Measurements from ENCODE around the gene ERMARD.

ERMARD gene

GRCh38 chr6:169810066-169810989 is 58.9 kb downstream of the ERMARD start:
- Histone ChIP-seq H3K9ac (ENCODE audit: low read length) (no peak overlapping the region), H3K27ac (ENCODE audit: low read length) (no peak overlapping the region), H4K20me1 (ENCODE audit: insufficient read depth, low read length) (no peaks in the 10 kb centered on the region), H2AFZ (ENCODE audit: low read depth, low read length) (peak overlapping the region; percentile 66), H3K79me2 (ENCODE audit: low read length) (no peaks in the 10 kb centered on the region), H3K36me3 (replicated peaks; ENCODE audit: low read depth, low read length) (no peaks in the 10 kb centered on the region), H3K4me1 (ENCODE audit: low read length) (peaks cover 7% of the 10 kb centered on the region; the same call in 1 of the 2 replicates), H3K27me3 (ENCODE audit: low read depth, low read length) (no peaks in the 10 kb centered on the region), H3K9me3 (ENCODE audit: insufficient read depth, low read length) (no peaks in the 10 kb centered on the region), H3K4me3 (ENCODE audit: low read length) (peak overlapping the region; percentile 14; the same call in 1 of the 2 replicates), H3K4me2 (ENCODE audit: low read length) (peak overlapping the region; percentile 50)
- TF ChIP-seq EZH2phosphoT487 (IDR thresholded peaks at IDR 0.05; ENCODE audit: low read depth) = no peak
- TF ChIP-seq, protein P1, sequence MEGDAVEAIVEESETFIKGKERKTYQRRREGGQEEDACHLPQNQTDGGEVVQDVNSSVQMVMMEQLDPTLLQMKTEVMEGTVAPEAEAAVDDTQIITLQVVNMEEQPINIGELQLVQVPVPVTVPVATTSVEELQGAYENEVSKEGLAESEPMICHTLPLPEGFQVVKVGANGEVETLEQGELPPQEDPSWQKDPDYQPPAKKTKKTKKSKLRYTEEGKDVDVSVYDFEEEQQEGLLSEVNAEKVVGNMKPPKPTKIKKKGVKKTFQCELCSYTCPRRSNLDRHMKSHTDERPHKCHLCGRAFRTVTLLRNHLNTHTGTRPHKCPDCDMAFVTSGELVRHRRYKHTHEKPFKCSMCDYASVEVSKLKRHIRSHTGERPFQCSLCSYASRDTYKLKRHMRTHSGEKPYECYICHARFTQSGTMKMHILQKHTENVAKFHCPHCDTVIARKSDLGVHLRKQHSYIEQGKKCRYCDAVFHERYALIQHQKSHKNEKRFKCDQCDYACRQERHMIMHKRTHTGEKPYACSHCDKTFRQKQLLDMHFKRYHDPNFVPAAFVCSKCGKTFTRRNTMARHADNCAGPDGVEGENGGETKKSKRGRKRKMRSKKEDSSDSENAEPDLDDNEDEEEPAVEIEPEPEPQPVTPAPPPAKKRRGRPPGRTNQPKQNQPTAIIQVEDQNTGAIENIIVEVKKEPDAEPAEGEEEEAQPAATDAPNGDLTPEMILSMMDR (IDR thresholded peaks at IDR 0.05; ENCODE audit: low read depth, low read length) = no peak

GRCh38 chr6:169811072-169811471 is 59.6 kb downstream of the ERMARD start:
- H2AFZ ChIP-seq (ENCODE audit: low read depth, low read length) = no peak overlapping the region
- no peak for TF ChIP-seq EZH2phosphoT487 (IDR thresholded peaks at IDR 0.05; ENCODE audit: low read depth)
- TF ChIP-seq, protein P1 (IDR thresholded peaks at IDR 0.05; ENCODE audit: low read depth, low read length) = no peak
- no peaks in the 10 kb centered on the region for H3K79me2 ChIP-seq (ENCODE audit: low read length)
- no peaks in the 10 kb centered on the region for H3K9me3 ChIP-seq (ENCODE audit: insufficient read depth, low read length)
- no peak overlapping the region for H3K4me2 ChIP-seq (ENCODE audit: low read length)
- H3K9ac ChIP-seq (ENCODE audit: low read length) = no peak overlapping the region
- no peak overlapping the region for H3K27ac ChIP-seq (ENCODE audit: low read length)
- peaks cover 7% of the 10 kb centered on the region; the same call in 1 of the 2 replicates for H3K4me1 ChIP-seq (ENCODE audit: low read length)
- no peaks in the 10 kb centered on the region for H4K20me1 ChIP-seq (ENCODE audit: insufficient read depth, low read length)
- no peaks in the 10 kb centered on the region for H3K27me3 ChIP-seq (ENCODE audit: low read depth, low read length)
- H3K36me3 ChIP-seq (replicated peaks; ENCODE audit: low read depth, low read length) = no peaks in the 10 kb centered on the region
- no peak overlapping the region for H3K4me3 ChIP-seq (ENCODE audit: low read length)

DNA sequence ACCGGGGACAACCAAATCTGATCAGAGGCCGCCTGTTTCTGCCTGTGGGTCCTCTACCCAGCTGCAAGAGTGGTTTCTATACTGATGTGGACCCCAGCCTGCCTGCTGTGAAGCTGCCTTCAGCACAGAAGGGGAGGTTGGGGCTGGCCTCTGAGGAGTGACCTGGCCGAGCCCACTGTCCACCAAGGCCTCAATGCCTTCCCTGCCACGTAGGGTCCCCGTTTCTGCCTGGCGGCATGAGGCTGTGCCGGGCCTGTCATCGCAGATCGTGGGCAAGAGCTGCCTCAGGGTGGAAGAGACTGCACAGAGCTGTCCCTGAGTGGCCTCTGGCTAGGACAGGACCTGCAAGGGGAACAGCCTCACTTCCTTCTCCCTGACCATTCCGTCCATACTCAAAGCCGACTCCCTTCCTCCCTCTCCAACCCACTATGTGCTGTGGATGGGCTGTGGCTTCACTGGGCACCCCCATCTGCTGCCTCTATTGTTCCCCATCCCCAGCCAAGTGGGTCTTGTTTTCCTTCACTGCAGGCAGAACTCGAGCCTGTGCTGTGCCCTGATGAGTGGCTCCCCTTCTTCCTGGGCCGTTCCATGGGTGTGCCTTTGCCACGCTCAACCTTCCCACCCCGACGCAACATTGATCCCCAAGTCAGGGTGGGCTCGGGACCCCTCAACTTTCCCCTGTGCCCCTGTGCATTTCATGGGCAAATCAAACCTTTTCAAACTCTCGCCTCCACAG is 60.3 kb downstream of the ERMARD start:
- H3K9me3 ChIP-seq (ENCODE audit: insufficient read depth, low read length) = no peaks in the 10 kb centered on the region
- TF ChIP-seq EZH2phosphoT487 (IDR thresholded peaks at IDR 0.05; ENCODE audit: low read depth) = no peak
- TF ChIP-seq, protein P1 (IDR thresholded peaks at IDR 0.05; ENCODE audit: low read depth, low read length) = no peak
- H3K4me1 ChIP-seq (ENCODE audit: low read length) = peaks cover 7% of the 10 kb centered on the region; the same call in 1 of the 2 replicates
- H3K4me2 ChIP-seq (ENCODE audit: low read length) = no peak overlapping the region
- no peaks in the 10 kb centered on the region for H4K20me1 ChIP-seq (ENCODE audit: insufficient read depth, low read length)
- no peak overlapping the region for H3K27ac ChIP-seq (ENCODE audit: low read length)
- no peaks in the 10 kb centered on the region for H3K79me2 ChIP-seq (ENCODE audit: low read length)
- H2AFZ ChIP-seq (ENCODE audit: low read depth, low read length) = no peak overlapping the region
- no peak overlapping the region for H3K9ac ChIP-seq (ENCODE audit: low read length)
- H3K4me3 ChIP-seq (ENCODE audit: low read length) = no peak overlapping the region
- no peaks in the 10 kb centered on the region for H3K27me3 ChIP-seq (ENCODE audit: low read depth, low read length)
- no peaks in the 10 kb centered on the region for H3K36me3 ChIP-seq (replicated peaks; ENCODE audit: low read depth, low read length)

GRCh38 chr6:169812257-169812644 is 60.8 kb downstream of the ERMARD start:
- Histone ChIP-seq H3K27me3 (ENCODE audit: low read depth, low read length) (no peaks in the 10 kb centered on the region), H3K27ac (ENCODE audit: low read length) (no peak overlapping the region), H3K4me2 (ENCODE audit: low read length) (no peak overlapping the region), H3K4me3 (ENCODE audit: low read length) (no peak overlapping the region), H3K9me3 (ENCODE audit: insufficient read depth, low read length) (no peaks in the 10 kb centered on the region), H3K79me2 (ENCODE audit: low read length) (no peaks in the 10 kb centered on the region), H3K36me3 (replicated peaks; ENCODE audit: low read depth, low read length) (no peaks in the 10 kb centered on the region), H4K20me1 (ENCODE audit: insufficient read depth, low read length) (no peaks in the 10 kb centered on the region), H2AFZ (ENCODE audit: low read depth, low read length) (no peak overlapping the region), H3K9ac (ENCODE audit: low read length) (no peak overlapping the region), H3K4me1 (ENCODE audit: low read length) (peaks cover 7% of the 10 kb centered on the region; the same call in 1 of the 2 replicates)
- TF ChIP-seq EZH2phosphoT487 (IDR thresholded peaks at IDR 0.05; ENCODE audit: low read depth) = no peak
- TF ChIP-seq, protein P1 (IDR thresholded peaks at IDR 0.05; ENCODE audit: low read depth, low read length) = no peak

Measured in OCI-LY3 (cell line).